Dedifferentiated amniotic fluid mesenchymal stem cell (primary cell): Measurements from ENCODE around the gene DNMT3A.
A peak's percentile ranks its signal among the peaks of the same experiment; 100 is the strongest.
"Not testable (repeated sequence)": the region's sequence is repeated elsewhere in the genome, so short reads cannot be mapped to it uniquely, and the experiment has no call there.

ENCODE experiments used
- DNase-seq: peaks from one replicate; pipeline ENCODE4 v3.0.0-alpha.2; 2016; ENCODE audit errors: extremely low spot score

The DNMT3A gene

GRCh38 chr2:25234738-25235137 is 107.0 kb downstream of the DNMT3A start:
- DNase-seq: no peak

- no peak for DNase-seq
Observed at GRCh38 chr2:25233916-25234605, 107.7 kb downstream of the DNMT3A start.

GRCh38 chr2:25232248-25232825 is 109.4 kb downstream of the DNMT3A start:
- DNase-seq: no peak

- no peak for DNase-seq
Observed at GRCh38 chr2:25230948-25231311, 110.8 kb downstream of the DNMT3A start.

- no peak for DNase-seq
Observed at GRCh38 chr2:25230198-25230947, 111.4 kb downstream of the DNMT3A start.

GRCh38 chr2:25229279-25230197 is 112.2 kb downstream of the DNMT3A start:
- DNase-seq: no peak

GRCh38 chr2:25228848-25229278 is 112.9 kb downstream of the DNMT3A start:
- DNase-seq: peak; percentile 73

- DNase-seq: no peak
Observed at GRCh38 chr2:25227576-25227975, 114.1 kb downstream of the DNMT3A start.

GRCh38 chr2:25226827-25227226 is 114.9 kb downstream of the DNMT3A start:
- no peak for DNase-seq

- DNase-seq: no peak
Observed at GRCh38 chr2:25222477-25223121, 119.1 kb downstream of the DNMT3A start.

- DNase-seq: no peak
Observed at GRCh38 chr2:25221579-25221978, 120.1 kb downstream of the DNMT3A start.

GRCh38 chr2:25220313-25220712 is 121.4 kb downstream of the DNMT3A start:
- no peak for DNase-seq

- no peak for DNase-seq
Observed at GRCh38 chr2:25219621-25220020, 122.1 kb downstream of the DNMT3A start.

- DNase-seq: no peak
Observed at GRCh38 chr2:25218100-25218499, 123.6 kb downstream of the DNMT3A start.

GRCh38 chr2:25215948-25216679 is 125.6 kb downstream of the DNMT3A start:
- DNase-seq: no peak

GRCh38 chr2:25215232-25215631 is 126.5 kb downstream of the DNMT3A start:
- no peak for DNase-seq

- no peak for DNase-seq
Observed at GRCh38 chr2:25213229-25213628, 128.5 kb downstream of the DNMT3A start.

- not testable (repeated sequence) for DNase-seq
Observed at GRCh38 chr2:25210923-25211322, 130.8 kb downstream of the DNMT3A start.

- no peak for DNase-seq
Observed at GRCh38 chr2:25207078-25207545, 134.6 kb downstream of the DNMT3A start.

GRCh38 chr2:25204190-25204838 is 137.4 kb downstream of the DNMT3A start:
- no peak for DNase-seq
